Activated T-helper 1 cell treated with Interleukin-2 at 50 U/mL for 16 hours (primary cell): ENCODE measurements around the gene THAP11.

Experiments used
- DNase-seq: peaks from one replicate; pipeline ENCODE4 v3.0.0-alpha.2; 2020; ENCODE audit warnings: low read depth

THAP11 gene

GRCh38 chr16:67841816-67842508 is at the start of gene THAP11:
TSS of gene THAP11 (plus strand) at chr16:67842320. CDS start at chr16:67842555, 235 bp downstream.
- DNase-seq, result peak; percentile 88

GRCh38 chr16:67796099-67796718 is 45.9 kb upstream of the THAP11 start:
- no peak for DNase-seq

- DNase-seq, result no peak
Measured at GRCh38 chr16:67800338-67800926, 41.7 kb upstream of the THAP11 start.

- no peak for DNase-seq
Measured at GRCh38 chr16:67801241-67801640, 40.9 kb upstream of the THAP11 start.

GRCh38 chr16:67801883-67802282 is 40.2 kb upstream of the THAP11 start:
- DNase-seq, result peak; percentile 15

- DNase-seq, result no peak
Measured at GRCh38 chr16:67803894-67804293, 38.2 kb upstream of the THAP11 start.

GRCh38 chr16:67804853-67805542 is 37.1 kb upstream of the THAP11 start:
- no peak for DNase-seq

- DNase-seq, result no peak
Measured at GRCh38 chr16:67805718-67806427, 36.2 kb upstream of the THAP11 start.

- DNase-seq, result peak; percentile 95
Measured at GRCh38 chr16:67806428-67807147, 35.5 kb upstream of the THAP11 start, which contains the start of the genes RANBP10 and TSNAXIP1. TSS of gene RANBP10 (minus strand) at chr16:67806560. CDS start at chr16:67806536, 24 bp downstream. TSS of gene TSNAXIP1 (plus strand) at chr16:67806889. CDS start at chr16:67807150, 261 bp downstream.

- DNase-seq, result no peak
Measured at GRCh38 chr16:67807148-67807682, 34.9 kb upstream of the THAP11 start.

GRCh38 chr16:67811899-67812298 is 30.2 kb upstream of the THAP11 start:
- DNase-seq, result no peak

- DNase-seq, result no peak
Measured at GRCh38 chr16:67814567-67814966, 27.6 kb upstream of the THAP11 start.

GRCh38 chr16:67820608-67821259 is 21.4 kb upstream of the THAP11 start:
- no peak for DNase-seq

- DNase-seq, result no peak
Measured at GRCh38 chr16:67822511-67822910, 19.6 kb upstream of the THAP11 start.

- DNase-seq, result no peak
Measured at GRCh38 chr16:67825119-67825518, 17.0 kb upstream of the THAP11 start.

- no peak for DNase-seq
Measured at GRCh38 chr16:67825906-67826305, 16.2 kb upstream of the THAP11 start.

GRCh38 chr16:67828651-67829050 is 13.5 kb upstream of the THAP11 start:
- no peak for DNase-seq

- no peak for DNase-seq
Measured at GRCh38 chr16:67833030-67833414, 9.1 kb upstream of the THAP11 start.

GRCh38 chr16:67833415-67834241 is 8.5 kb upstream of the THAP11 start:
- peak; percentile 85 for DNase-seq

GRCh38 chr16:67834242-67834614 is 7.9 kb upstream of the THAP11 start:
- DNase-seq, result no peak
